ENCODE measurements around the gene FNDC1.

FNDC1 gene

DNA sequence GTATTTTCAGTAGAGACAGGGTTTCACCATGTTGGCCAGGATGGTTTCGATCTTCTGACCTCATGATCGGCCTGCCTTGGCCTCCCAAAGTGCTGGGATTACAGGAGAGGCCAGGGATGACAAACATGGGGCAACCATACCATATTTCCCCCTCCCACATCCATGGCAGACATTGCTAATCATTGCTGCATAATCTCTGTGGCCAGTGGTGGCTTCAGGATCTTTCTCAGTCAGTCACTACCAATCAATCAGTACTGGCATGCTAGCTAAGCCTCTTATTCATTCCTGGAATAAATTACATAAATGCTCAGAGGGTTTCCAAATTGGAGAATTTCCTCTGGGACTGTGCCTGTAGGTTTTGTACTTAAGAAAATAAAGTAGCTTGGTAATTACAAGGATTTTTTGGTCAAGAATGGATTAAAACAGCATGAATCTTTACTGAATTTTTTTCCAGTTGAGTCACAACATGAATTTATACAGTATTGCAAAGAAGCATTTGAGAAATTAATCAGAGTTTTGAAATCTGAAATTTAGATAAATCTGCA lies 138.1 kb downstream of the FNDC1 start:
- DNase-seq (ENCODE audit: low spot score): no peak
- TF ChIP-seq CTCF (IDR thresholded peaks at IDR 0.05; ENCODE audit: borderline replicate concordance, control extremely low read depth, extremely low read depth, insufficient read depth, missing control alignments): no peak
- in situ Hi-C loops (cut with MboI; ENCODE audit: low sequenced_read_pairs, unreplicated experiment): no loop called here

DNA sequence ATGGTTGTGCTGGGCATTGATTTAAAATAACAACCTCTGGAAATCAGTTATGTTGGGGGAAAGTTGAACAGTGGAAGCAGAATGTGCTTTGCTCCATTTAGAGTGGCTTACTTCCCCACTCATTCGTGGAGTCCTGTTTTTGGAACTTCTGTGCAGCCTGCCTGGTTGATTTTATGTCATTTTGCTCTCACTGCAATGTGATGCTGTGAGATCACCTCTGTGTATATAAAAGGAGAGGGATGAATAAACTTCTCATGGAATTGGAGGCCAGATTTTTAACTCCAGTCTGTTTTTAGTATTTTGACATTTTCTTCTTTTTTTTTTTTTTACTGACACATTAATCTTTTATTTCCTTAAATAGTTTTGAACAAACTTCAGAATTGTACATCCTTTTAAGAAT lies 139.0 kb downstream of the FNDC1 start:
- in situ Hi-C loops (cut with MboI; ENCODE audit: low sequenced_read_pairs, unreplicated experiment): no loop called here
- DNase-seq (ENCODE audit: low spot score): no peak
- TF ChIP-seq CTCF (IDR thresholded peaks at IDR 0.05; ENCODE audit: borderline replicate concordance, control extremely low read depth, extremely low read depth, insufficient read depth, missing control alignments): no peak

DNA sequence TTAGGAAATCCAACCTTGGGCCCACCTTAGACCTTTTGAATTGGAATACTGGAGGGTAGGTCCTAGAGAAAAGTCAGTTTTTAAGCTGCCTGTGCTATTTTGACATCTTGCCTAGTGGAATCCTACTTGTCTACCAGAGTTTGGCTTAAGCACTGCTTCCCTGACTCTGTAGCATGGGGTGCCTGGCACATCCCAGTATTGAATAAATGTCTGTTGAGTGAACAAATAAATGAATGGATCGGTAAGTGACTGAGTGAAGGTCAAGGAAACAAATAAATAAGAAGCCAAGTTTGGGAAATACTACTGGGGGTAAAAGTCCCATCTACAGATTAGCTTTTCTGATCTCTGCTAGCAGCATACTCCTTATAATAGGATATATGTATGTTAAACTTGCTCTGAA lies 140.5 kb downstream of the FNDC1 start:
- TF ChIP-seq CTCF (IDR thresholded peaks at IDR 0.05; ENCODE audit: borderline replicate concordance, control extremely low read depth, extremely low read depth, insufficient read depth, missing control alignments): no peak
- no peak for DNase-seq (ENCODE audit: low spot score)
- in situ Hi-C loops (cut with MboI; ENCODE audit: low sequenced_read_pairs, unreplicated experiment): no loop called here

DNA sequence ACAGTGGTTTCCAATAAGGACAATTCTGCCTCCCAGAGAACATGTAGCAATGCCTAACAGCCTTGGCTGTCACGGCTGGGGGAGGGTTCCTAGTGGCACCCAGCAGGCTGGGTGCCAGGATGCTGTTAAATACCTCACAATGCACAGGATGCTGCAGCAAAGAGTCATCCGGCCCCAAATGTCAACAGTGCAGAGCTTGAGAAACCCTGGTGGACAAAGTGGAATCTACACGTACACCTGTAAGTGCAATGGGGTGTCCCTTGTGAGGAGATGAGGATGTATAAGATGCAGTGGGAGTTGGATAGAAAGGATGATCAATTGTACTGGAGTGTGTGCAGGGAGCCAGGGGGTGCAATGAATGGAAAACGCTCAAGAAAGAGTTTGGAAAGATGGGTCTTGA lies 142.4 kb downstream of the FNDC1 start:
- no peak for TF ChIP-seq CTCF (IDR thresholded peaks at IDR 0.05; ENCODE audit: borderline replicate concordance, control extremely low read depth, extremely low read depth, insufficient read depth, missing control alignments)
- in situ Hi-C loops (cut with MboI; ENCODE audit: low sequenced_read_pairs, unreplicated experiment): no loop called here

DNA sequence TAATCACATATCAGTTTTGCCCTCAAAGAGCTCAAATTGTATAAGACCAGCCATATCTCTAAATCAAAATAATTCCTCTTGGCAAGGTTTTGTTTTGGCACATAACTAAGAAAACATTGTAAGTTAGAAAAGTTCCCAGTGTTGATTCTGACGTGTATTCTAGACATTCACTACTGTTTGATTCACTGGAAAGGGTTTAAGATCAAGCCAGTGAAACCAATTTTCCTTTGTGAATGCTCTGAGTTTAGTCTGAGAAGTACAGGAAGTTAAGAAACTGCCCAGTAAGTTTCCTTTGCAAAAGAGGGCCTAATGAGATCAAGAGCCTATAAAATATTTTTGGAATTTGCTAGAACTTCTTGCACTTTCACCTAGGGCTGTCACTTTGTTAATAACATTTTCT lies 143.0 kb downstream of the FNDC1 start:
- in situ Hi-C loops (cut with MboI; ENCODE audit: low sequenced_read_pairs, unreplicated experiment): no loop called here
- no peak for TF ChIP-seq CTCF (IDR thresholded peaks at IDR 0.05; ENCODE audit: borderline replicate concordance, control extremely low read depth, extremely low read depth, insufficient read depth, missing control alignments)
- DNase-seq (ENCODE audit: low spot score): no peak

More for the DNA sequence above, 142.4 kb downstream of the FNDC1 start:
- DNase-seq (ENCODE audit: low spot score): no peak

GRCh38 chr6:159313018-159313417 lies 143.8 kb downstream of the FNDC1 start:
- no peak for DNase-seq (ENCODE audit: low spot score)
- no peak for TF ChIP-seq CTCF (IDR thresholded peaks at IDR 0.05; ENCODE audit: borderline replicate concordance, control extremely low read depth, extremely low read depth, insufficient read depth, missing control alignments)
- in situ Hi-C loops (cut with MboI; ENCODE audit: low sequenced_read_pairs, unreplicated experiment): no loop called here

DNA sequence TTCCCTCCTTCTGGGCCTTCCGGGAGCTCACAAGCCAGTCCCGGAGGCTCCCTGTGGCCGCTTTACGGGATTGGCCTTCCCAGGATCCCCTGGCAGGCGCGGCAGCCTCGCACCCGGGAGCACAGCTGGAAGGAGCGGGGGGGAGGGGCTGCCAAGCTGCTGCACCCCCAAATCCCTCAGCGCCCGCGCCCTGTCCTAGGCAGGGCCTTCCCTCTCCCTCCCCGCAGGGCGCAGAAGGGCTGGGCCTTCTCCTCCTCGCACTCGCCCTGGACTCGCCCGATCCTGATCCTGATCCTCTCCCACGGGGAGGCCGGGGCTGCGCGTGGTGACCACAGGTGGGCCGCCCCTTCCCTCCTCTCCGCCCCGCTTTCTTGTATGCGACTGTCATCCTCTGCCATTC lies 146.4 kb downstream of the FNDC1 start:
- no peak for DNase-seq (ENCODE audit: low spot score)
- in situ Hi-C loops (cut with MboI; ENCODE audit: low sequenced_read_pairs, unreplicated experiment): no loop called here
- no peak for TF ChIP-seq CTCF (IDR thresholded peaks at IDR 0.05; ENCODE audit: borderline replicate concordance, control extremely low read depth, extremely low read depth, insufficient read depth, missing control alignments)

Measured in GM13976 (cell line).